Measurements from ENCODE around the gene VWA5A. TPM values are rescaled to one million over a fixed set of nuclear protein-coding genes. Genes with fewer than 3 reads are reported as not detected.
"Not testable (repeated sequence)": the region's sequence is repeated elsewhere in the genome, so short reads cannot be mapped to it uniquely, and the experiment has no call there.

Gene VWA5A
- total RNA-seq, 4 donors from 2014 or later: 17.0 to 22.5 (median 19.9) TPM

DNA sequence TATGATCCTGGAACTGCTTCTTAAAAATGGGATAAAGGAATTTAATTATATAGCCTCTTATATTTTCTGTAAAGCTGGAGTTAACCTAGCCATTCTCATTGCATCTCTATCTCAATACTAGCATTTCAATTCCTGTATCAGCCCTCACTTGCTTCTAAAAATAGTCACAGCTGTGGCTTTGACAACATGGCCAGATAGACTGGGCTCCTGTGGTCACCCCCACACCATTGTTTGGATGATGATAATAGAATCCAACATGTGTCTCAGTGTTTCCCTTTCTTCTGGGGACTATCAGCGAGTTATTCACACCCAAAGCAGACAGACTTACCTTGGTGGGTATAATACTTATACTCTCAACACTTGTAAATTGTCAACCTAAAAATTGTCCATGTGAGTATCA is 6.9 kb downstream of the VWA5A start:
- no peaks in the 10 kb centered on the region for H3K27me3 ChIP-seq
- peaks cover 0 to 4% (median under 1%) of the 10 kb centered on the region in 4 donors for H3K4me1 ChIP-seq
- peaks cover 0 to 97% (median 15%) of the 10 kb centered on the region in 3 donors for H3K36me3 ChIP-seq
- no peak for DNase-seq (ENCODE audit: low spot score in 2 of 2)
- WGBS, 2 donors: 88 to 100% methylated on average over 1 of the region's 1 CpG
- peaks cover 0 to 3% (median 0%) of the 10 kb centered on the region in 4 donors for H3K9me3 ChIP-seq
- no peak overlapping the region for H3K4me3 ChIP-seq
- no peak for TF ChIP-seq EP300 (IDR thresholded peaks at IDR 0.05)
- TF ChIP-seq POLR2A (IDR thresholded peaks at IDR 0.05): no peak
- TF ChIP-seq, protein P1, sequence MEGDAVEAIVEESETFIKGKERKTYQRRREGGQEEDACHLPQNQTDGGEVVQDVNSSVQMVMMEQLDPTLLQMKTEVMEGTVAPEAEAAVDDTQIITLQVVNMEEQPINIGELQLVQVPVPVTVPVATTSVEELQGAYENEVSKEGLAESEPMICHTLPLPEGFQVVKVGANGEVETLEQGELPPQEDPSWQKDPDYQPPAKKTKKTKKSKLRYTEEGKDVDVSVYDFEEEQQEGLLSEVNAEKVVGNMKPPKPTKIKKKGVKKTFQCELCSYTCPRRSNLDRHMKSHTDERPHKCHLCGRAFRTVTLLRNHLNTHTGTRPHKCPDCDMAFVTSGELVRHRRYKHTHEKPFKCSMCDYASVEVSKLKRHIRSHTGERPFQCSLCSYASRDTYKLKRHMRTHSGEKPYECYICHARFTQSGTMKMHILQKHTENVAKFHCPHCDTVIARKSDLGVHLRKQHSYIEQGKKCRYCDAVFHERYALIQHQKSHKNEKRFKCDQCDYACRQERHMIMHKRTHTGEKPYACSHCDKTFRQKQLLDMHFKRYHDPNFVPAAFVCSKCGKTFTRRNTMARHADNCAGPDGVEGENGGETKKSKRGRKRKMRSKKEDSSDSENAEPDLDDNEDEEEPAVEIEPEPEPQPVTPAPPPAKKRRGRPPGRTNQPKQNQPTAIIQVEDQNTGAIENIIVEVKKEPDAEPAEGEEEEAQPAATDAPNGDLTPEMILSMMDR (IDR thresholded peaks at IDR 0.05): no peak
- no peak overlapping the region for H3K27ac ChIP-seq

DNA sequence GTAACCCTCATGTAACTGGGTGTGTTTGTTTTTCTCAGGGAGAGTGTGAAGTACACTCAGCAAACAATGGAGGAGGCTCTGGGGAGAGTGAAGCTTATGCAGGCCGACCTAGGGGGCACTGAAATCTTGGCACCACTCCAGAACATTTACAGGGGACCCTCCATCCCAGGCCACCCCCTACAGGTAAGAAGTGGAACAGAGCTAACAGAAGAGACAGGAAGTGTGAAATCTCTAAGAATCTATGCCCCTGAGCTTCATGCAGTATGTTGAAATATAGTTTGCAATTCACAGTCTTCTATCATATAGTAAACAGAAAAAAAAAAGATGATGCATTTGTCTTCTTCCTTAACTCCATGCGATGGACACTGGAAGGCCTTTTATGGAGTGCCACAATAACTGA is 8.4 kb downstream of the VWA5A start:
- Histone ChIP-seq H3K4me1 (no peaks in the 10 kb centered on the region), H3K4me3 (no peak overlapping the region), H3K27ac (no peak overlapping the region), H3K36me3 (peaks cover 0 to 87% (median 15%) of the 10 kb centered on the region in 3 donors), H3K9me3 (peaks cover 0 to 15% (median 0%) of the 10 kb centered on the region in 4 donors), H3K27me3 (no peaks in the 10 kb centered on the region)
- DNase-seq (ENCODE audit: low spot score in 2 of 2): no peak
- WGBS, 2 donors: 52 to 56% methylated on average over 2 of the region's 2 CpGs
- TF ChIP-seq EP300 (IDR thresholded peaks at IDR 0.05): no peak
- TF ChIP-seq, protein P1 (IDR thresholded peaks at IDR 0.05): no peak
- TF ChIP-seq POLR2A (IDR thresholded peaks at IDR 0.05): no peak

DNA sequence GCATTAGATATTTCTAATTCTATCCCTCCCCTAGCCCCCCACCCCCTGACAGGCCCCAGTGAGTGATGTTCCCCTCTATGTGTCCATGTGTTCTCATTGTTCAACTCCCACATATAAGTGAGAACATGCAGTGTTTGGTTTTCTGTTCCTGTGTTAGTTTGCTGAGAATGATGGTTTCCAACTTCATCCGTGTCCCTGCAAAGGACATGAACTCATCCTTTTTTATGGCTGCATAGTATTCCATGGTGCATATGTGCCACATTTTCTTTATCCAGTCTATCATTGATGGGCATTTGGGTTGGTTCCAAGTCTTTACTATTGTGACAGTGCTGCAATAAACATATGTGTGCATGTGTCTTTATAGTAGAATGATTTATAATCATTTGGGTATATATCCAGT is 11.9 kb downstream of the VWA5A start:
- H3K27ac ChIP-seq; H3K4me3 ChIP-seq; DNase-seq (ENCODE audit: low spot score in 2 of 2); H3K27me3 ChIP-seq; H3K4me1 ChIP-seq: not testable (repeated sequence)
- Histone ChIP-seq H3K36me3 (peaks cover 0 to 52% (median 15%) of the 10 kb centered on the region in 3 donors), H3K9me3 (peaks cover 0 to 18% (median 0%) of the 10 kb centered on the region in 4 donors)
- 100% methylated on average over 1 of the region's 1 CpG for WGBS, 2 donors

DNA sequence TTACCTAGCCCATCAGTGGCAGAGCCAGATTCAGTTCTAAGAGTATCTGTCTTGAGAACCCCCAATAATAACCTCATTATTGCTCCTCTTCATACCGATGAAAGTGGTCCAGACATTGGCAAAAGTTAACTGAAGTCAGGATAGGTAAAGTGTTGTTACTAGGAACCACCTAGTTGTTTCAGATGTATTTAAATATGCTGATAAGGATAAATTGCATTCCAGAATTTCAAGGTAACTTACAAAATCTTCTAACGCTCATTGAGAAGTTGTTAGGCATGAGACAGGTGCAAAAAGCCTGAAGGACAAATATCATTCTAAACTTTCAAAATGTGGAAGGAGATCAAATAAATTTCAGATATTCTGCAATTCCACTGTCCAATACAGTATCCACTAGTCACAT is 27.8 kb downstream of the VWA5A start:
- WGBS, 2 donors: 95 to 96% methylated on average over 2 of the region's 2 CpGs

DNA sequence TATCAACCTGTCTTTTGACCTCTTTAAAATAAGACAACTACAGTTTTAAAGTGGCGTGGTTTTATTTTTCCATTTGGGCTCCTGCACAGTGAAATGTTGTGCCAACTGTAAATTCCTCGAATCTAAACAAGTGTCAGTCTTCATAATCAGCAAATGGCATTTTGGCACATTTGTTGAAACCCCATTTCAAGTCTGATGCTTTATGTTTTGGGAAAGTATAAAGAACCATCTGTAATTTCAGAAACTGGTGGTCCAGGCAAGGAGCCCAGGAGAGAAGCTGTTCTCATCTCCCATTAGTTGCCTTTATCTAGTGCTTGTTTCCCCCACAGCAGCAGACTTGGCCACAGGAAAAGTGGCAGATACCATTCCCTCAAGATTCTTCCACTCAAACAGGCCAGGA is 32.7 kb downstream of the VWA5A start:
- H3K4me1 ChIP-seq: no peaks in the 10 kb centered on the region
- no peak overlapping the region for H3K27ac ChIP-seq
- H3K4me3 ChIP-seq: no peak overlapping the region
- no peak for DNase-seq (ENCODE audit: low spot score in 2 of 2)
- peaks cover 0 to 36% (median 0%) of the 10 kb centered on the region in 3 donors for H3K36me3 ChIP-seq
- TF ChIP-seq, protein P1 (IDR thresholded peaks at IDR 0.05): no peak
- TF ChIP-seq EP300 (IDR thresholded peaks at IDR 0.05): no peak
- TF ChIP-seq POLR2A (IDR thresholded peaks at IDR 0.05): no peak
- H3K9me3 ChIP-seq: no peaks in the 10 kb centered on the region
- WGBS, 2 donors: 85 to 87% methylated on average over 2 of the region's 2 CpGs
- no peaks in the 10 kb centered on the region for H3K27me3 ChIP-seq

More for the DNA sequence above, 27.8 kb downstream of the VWA5A start:
- TF ChIP-seq, protein P1 (IDR thresholded peaks at IDR 0.05): no peak
- TF ChIP-seq EP300 (IDR thresholded peaks at IDR 0.05) (no peak), POLR2A (IDR thresholded peaks at IDR 0.05) (no peak)
- Histone ChIP-seq H3K27me3 (no peaks in the 10 kb centered on the region), H3K36me3 (peaks cover 0 to 83% (median 0%) of the 10 kb centered on the region in 3 donors), H3K9me3 (peaks cover 0 to 8% (median 4%) of the 10 kb centered on the region in 4 donors), H3K4me3 (no peak overlapping the region), H3K27ac (no peak overlapping the region), H3K4me1 (no peaks in the 10 kb centered on the region)
- no peak for DNase-seq (ENCODE audit: low spot score in 2 of 2)

DNA sequence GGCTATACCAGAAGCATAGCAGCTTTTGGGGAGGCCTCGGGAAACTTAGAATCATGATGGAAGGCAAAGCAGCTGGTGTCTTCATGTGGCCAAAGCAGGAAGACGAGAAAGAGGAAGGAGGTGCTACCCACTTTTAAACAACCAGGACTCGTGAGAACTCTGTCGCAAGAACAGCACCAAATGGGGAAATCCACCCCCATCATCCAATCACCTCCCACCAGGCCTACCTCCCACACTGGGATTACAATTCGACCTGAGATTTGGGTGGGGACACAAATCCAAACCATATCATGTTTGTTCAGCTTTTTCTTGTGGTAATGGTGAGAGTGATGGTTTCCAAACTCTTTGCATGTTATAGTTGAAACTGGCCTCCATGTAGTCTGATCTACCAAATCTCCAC is 35.4 kb downstream of the VWA5A start:
- peaks cover 0 to 11% (median 0%) of the 10 kb centered on the region in 3 donors for H3K36me3 ChIP-seq
- no peaks in the 10 kb centered on the region for H3K27me3 ChIP-seq
- 77% methylated on average over 5 of the region's 5 CpGs for WGBS, 2 donors
- DNase-seq (ENCODE audit: low spot score in 2 of 2): no peak
- no peaks in the 10 kb centered on the region for H3K4me1 ChIP-seq
- H3K27ac ChIP-seq: no peak overlapping the region
- no peaks in the 10 kb centered on the region for H3K9me3 ChIP-seq
- TF ChIP-seq EP300 (IDR thresholded peaks at IDR 0.05) (no peak), POLR2A (IDR thresholded peaks at IDR 0.05) (no peak)
- TF ChIP-seq, protein P1 (IDR thresholded peaks at IDR 0.05): no peak
- H3K4me3 ChIP-seq: no peak overlapping the region

All from tibial nerve (tissue), 4 donors.